Measurements from ENCODE around the gene ACO1. TPM values are rescaled to one million over a fixed set of nuclear protein-coding genes. Genes with fewer than 3 reads are reported as not detected.

Gene ACO1
- total RNA-seq, 1 experiment from 2014 or later: 36.2 TPM

DNA sequence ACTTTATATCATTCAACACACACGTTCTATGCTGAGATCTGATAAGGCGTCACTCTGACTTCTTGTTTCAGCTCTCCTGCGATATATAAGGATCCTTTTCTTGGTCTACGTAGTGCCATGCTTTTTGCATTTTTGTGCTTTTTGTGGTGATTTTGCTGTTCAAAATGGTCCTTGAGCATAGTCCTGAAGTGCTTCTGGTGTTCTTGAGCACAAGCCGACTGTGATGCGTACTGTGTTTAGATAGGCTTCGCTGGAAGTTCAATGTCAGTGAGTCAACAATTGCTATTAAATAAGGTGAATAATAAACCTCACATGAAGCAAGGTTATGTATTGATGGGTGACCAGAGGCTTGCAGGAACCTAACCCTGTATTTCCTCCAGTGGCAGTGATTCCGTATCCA lies 46.8 kb downstream of the ACO1 start:
- no peak overlapping the region for H3K27ac ChIP-seq (ENCODE audit: low read depth, low read length)
- no peaks in the 10 kb centered on the region for H3K4me1 ChIP-seq (ENCODE audit: control insufficient read depth in 1 of 2, insufficient read depth in 2 of 2, low read length in 2 of 2)
- TF ChIP-seq CTCF (IDR thresholded peaks at IDR 0.05 in 2 of 3, conservative IDR thresholded peaks at IDR 0.05 in 1 of 3; ENCODE audit: borderline replicate concordance in 1 of 3, insufficient read depth in 1 of 3, low read depth in 2 of 3, low read length in 2 of 3) (no peak), EZH2phosphoT487 (IDR thresholded peaks at IDR 0.05; ENCODE audit: borderline replicate concordance) (no peak), JUND (IDR thresholded peaks at IDR 0.05) (no peak), EZH2 (IDR thresholded peaks at IDR 0.05) (no peak), RAD21 (IDR thresholded peaks at IDR 0.05; ENCODE audit: low read depth) (no peak), FOSL1 (IDR thresholded peaks at IDR 0.05; ENCODE audit: low read depth) (no peak)
- ChIA-PET CTCF (interaction anchor here (0.7 to 2.5 kb wide), 2 partner anchors 53 to 141 kb away, joined by 3 to 26 read pairs; no protein-coding TSS in a partner anchor), RAD21 (ENCODE audit: low non-redundant PET in 1 of 2, low total read pairs in 2 of 2, uncharacterized antibody in 2 of 2, unreplicated experiment in 2 of 2) (no interaction called here), POLR2A (no interaction called here)
- ATAC-seq: no peak
- H3K79me2 ChIP-seq (ENCODE audit: insufficient read depth, low read length): no peaks in the 10 kb centered on the region
- H3K9me2 ChIP-seq (ENCODE audit: insufficient read depth): no peaks in the 10 kb centered on the region
- BruUV-seq (replicated peaks): no TSS peak
- intact Hi-C loops (cut with micrococcal nuclease): no loop called here
- H3K9ac ChIP-seq (ENCODE audit: low read length): no peak overlapping the region
- no peak overlapping the region for H2AFZ ChIP-seq (ENCODE audit: low read depth, low read length, poor library complexity, severe bottlenecking)
- no peak overlapping the region for H3K4me2 ChIP-seq (ENCODE audit: low read length)
- H3K27me3 ChIP-seq (ENCODE audit: insufficient read depth, low read length): no peaks in the 10 kb centered on the region
- H3K36me3 ChIP-seq (ENCODE audit: control insufficient read depth in 1 of 2, insufficient read depth in 2 of 2, low read length in 2 of 2): peaks cover 3 to 8% of the 10 kb centered on the region in 2 experiments; a peak in 3 of 4 replicates
- no peak for DNase-seq (ENCODE audit: low read depth, low spot score)
- H3K4me3 ChIP-seq (replicated peaks in 1 of 2; ENCODE audit: low read depth in 1 of 2, low read length in 2 of 2): no peak overlapping the region
- no peaks in the 10 kb centered on the region for H3K9me3 ChIP-seq (ENCODE audit: control insufficient read depth in 1 of 2, insufficient read depth in 1 of 2, low read depth in 1 of 2, low read length in 2 of 2)
- no peaks in the 10 kb centered on the region for H4K20me1 ChIP-seq (ENCODE audit: insufficient read depth)

- ChIA-PET POLR2A (no interaction called here), RAD21 (ENCODE audit: low non-redundant PET in 1 of 2, low total read pairs in 2 of 2, uncharacterized antibody in 2 of 2, unreplicated experiment in 2 of 2) (interaction anchor here (0.7 kb wide), 2 partner anchors 47 to 53 kb away, joined by 3 read pairs; partner anchors contain the start of gene ACO1 (in 1 of the 2)), CTCF (interaction anchor here (0.6 to 2.5 kb wide), 3 partner anchors 19 to 140 kb away, joined by 3 to 26 read pairs (median 3); no protein-coding TSS in a partner anchor)
- no peak overlapping the region for H3K9ac ChIP-seq (ENCODE audit: low read length)
- no peak overlapping the region for H2AFZ ChIP-seq (ENCODE audit: low read depth, low read length, poor library complexity, severe bottlenecking)
- no peaks in the 10 kb centered on the region for H3K9me2 ChIP-seq (ENCODE audit: insufficient read depth)
- no peak overlapping the region for H3K27ac ChIP-seq (ENCODE audit: low read depth, low read length)
- no TSS peak for BruUV-seq (replicated peaks)
- no peaks in the 10 kb centered on the region for H3K9me3 ChIP-seq (ENCODE audit: control insufficient read depth in 1 of 2, insufficient read depth in 1 of 2, low read depth in 1 of 2, low read length in 2 of 2)
- no peaks in the 10 kb centered on the region for H3K4me1 ChIP-seq (ENCODE audit: control insufficient read depth in 1 of 2, insufficient read depth in 2 of 2, low read length in 2 of 2)
- H3K4me3 ChIP-seq (replicated peaks in 1 of 2; ENCODE audit: low read depth in 1 of 2, low read length in 2 of 2): no peak overlapping the region
- TF ChIP-seq SRF (IDR thresholded peaks at IDR 0.05; ENCODE audit: low read depth): no peak
- no peak for TF ChIP-seq SP1 (IDR thresholded peaks at IDR 0.05; ENCODE audit: low read depth)
- TF ChIP-seq ZFX (IDR thresholded peaks at IDR 0.05): no peak
- TF ChIP-seq RAD21 (IDR thresholded peaks at IDR 0.05; ENCODE audit: low read depth): peak; percentile 32
- TF ChIP-seq POLR2A (IDR thresholded peaks at IDR 0.05; ENCODE audit: borderline replicate concordance, extremely low read depth, insufficient read depth, insufficient read length): no peak
- TF ChIP-seq CTCF (IDR thresholded peaks at IDR 0.05 in 2 of 3, conservative IDR thresholded peaks at IDR 0.05 in 1 of 3; ENCODE audit: borderline replicate concordance in 1 of 3, insufficient read depth in 1 of 3, low read depth in 2 of 3, low read length in 2 of 3): peak; percentile 31 to 73 (median 66); a peak in 5 of 6 replicates
- no peak for TF ChIP-seq EZH2 (IDR thresholded peaks at IDR 0.05)
- H4K20me1 ChIP-seq (ENCODE audit: insufficient read depth): no peaks in the 10 kb centered on the region
- H3K27me3 ChIP-seq (ENCODE audit: insufficient read depth, low read length): no peaks in the 10 kb centered on the region
- no peaks in the 10 kb centered on the region for H3K79me2 ChIP-seq (ENCODE audit: insufficient read depth, low read length)
- DNase-seq (ENCODE audit: low read depth, low spot score) (peak; percentile 13), ATAC-seq (peak; percentile 82)
- intact Hi-C loops (cut with micrococcal nuclease): loop anchor here (1.0 kb wide), 1 partner anchor 53 kb away; no protein-coding TSS in a partner anchor
- peaks cover 3 to 12% of the 10 kb centered on the region in 2 experiments; a peak in 3 of 4 replicates for H3K36me3 ChIP-seq (ENCODE audit: control insufficient read depth in 1 of 2, insufficient read depth in 2 of 2, low read length in 2 of 2)
- no peak overlapping the region for H3K4me2 ChIP-seq (ENCODE audit: low read length)
Measured at GRCh38 chr9:32431940-32432555, 47.6 kb downstream of the ACO1 start.
